ENCODE data around the gene RAB19.

DNA sequence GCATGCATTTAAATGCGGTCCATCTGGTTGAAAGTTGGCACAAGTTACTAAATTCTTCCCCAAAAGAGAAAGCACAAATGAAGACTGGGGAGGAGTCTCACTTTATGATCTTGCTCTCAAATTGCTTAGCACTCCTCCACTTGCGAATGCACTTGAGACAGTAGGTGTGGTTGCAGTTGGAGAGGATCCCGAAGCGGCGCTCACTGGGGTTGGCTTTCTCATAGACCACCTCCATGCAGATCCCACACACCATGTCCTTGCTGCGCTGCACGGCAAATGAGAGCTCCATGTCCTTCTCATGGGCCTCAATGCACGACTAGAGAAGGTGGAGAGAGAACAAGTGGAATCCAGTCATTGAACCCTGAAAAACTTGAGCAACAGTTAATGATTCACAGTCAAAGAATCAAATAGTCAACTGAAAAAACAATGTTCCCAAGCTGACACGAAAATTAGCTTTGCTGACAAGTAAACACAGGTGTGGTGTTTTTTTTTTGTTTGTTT is 52.7 kb downstream of the RAB19 start:
- TF ChIP-seq, protein P1, sequence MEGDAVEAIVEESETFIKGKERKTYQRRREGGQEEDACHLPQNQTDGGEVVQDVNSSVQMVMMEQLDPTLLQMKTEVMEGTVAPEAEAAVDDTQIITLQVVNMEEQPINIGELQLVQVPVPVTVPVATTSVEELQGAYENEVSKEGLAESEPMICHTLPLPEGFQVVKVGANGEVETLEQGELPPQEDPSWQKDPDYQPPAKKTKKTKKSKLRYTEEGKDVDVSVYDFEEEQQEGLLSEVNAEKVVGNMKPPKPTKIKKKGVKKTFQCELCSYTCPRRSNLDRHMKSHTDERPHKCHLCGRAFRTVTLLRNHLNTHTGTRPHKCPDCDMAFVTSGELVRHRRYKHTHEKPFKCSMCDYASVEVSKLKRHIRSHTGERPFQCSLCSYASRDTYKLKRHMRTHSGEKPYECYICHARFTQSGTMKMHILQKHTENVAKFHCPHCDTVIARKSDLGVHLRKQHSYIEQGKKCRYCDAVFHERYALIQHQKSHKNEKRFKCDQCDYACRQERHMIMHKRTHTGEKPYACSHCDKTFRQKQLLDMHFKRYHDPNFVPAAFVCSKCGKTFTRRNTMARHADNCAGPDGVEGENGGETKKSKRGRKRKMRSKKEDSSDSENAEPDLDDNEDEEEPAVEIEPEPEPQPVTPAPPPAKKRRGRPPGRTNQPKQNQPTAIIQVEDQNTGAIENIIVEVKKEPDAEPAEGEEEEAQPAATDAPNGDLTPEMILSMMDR (IDR thresholded peaks at IDR 0.05) = no peak
- TF ChIP-seq EZH2 (IDR thresholded peaks at IDR 0.05; ENCODE audit: borderline replicate concordance, insufficient read depth, low read depth, low read length, poor library complexity, severe bottlenecking) = no peak
